Motor neuron (in vitro differentiated cells): Measurements from ENCODE around the gene EMILIN3. TPM values are rescaled to one million over a fixed set of nuclear protein-coding genes. Genes with fewer than 3 reads are reported as not detected.
"Not testable (repeated sequence)": the region's sequence is repeated elsewhere in the genome, so short reads cannot be mapped to it uniquely, and the experiment has no call there.

Experiments used
- ATAC-seq, 8 experiments: fragments of 200-7000 bp; cut with Tn5 transposase; replicated peaks in 6 of 8; 2 replicates each; pipeline ENCODE4 v1.8.0; 2021; ENCODE audit warnings: mild to moderate bottlenecking in 8 of 8, moderate library complexity in 8 of 8
- H3K27ac ChIP-seq, 2 donors: fragments of 250-450 bp; sonication (Bioruptor Pico); 2 replicates each; pipeline ENCODE4 v1.9.0; 2021; ENCODE audit warnings: antibody characterized with exemption in 2 of 2, mild to moderate bottlenecking in 2 of 2, moderate library complexity in 1 of 2
- H3K4me1 ChIP-seq, 2 donors: fragments of 250-450 bp; sonication (Bioruptor Pico); replicated peaks in 1 of 2; 2 replicates each; pipeline ENCODE4 v1.6.1; 2021; ENCODE audit warnings: antibody characterized with exemption in 2 of 2, mild to moderate bottlenecking in 2 of 2, moderate library complexity in 1 of 2
- H3K4me3 ChIP-seq, 5 donors: fragments of 250-450 bp; sonication (Bioruptor Pico); 2 replicates each; pipeline ENCODE4 v1.9.0; 2021; ENCODE audit warnings: antibody characterized with exemption in 5 of 5, mild to moderate bottlenecking in 5 of 5, moderate library complexity in 4 of 5
- WGBS, 10 experiments: fragments of 450-650 bp; shearing (Covaris generic); methylation state at CpG; one replicate each; pipeline ENCODE4 v1.0.0; 2022; 5-methylcytosine and 5-hydroxymethylcytosine counted together
- in situ Hi-C, 9 experiments: fragments of 400-800 bp; cut with MboI; loops; one replicate each; pipeline ENCODE4 v1.15.0; 2021; ENCODE audit warnings: low sequenced_read_pairs in 9 of 9, low pct_unique_long_range_greater_than_20kb in 2 of 9; ENCODE audit not compliant: unreplicated experiment in 9 of 9
- total RNA-seq, 8 experiments: library from RNA; unstranded; fragments of 300-600 nt; gene quantifications; 2 replicates each; pipeline versions ENCODE4 v1.2.3 to v1.2.4, GENCODE V29; 2022

Gene EMILIN3
- total RNA-seq, 8 experiments from 2014 or later, result 0.64 to 3.2 (median 1.1) TPM

DNA sequence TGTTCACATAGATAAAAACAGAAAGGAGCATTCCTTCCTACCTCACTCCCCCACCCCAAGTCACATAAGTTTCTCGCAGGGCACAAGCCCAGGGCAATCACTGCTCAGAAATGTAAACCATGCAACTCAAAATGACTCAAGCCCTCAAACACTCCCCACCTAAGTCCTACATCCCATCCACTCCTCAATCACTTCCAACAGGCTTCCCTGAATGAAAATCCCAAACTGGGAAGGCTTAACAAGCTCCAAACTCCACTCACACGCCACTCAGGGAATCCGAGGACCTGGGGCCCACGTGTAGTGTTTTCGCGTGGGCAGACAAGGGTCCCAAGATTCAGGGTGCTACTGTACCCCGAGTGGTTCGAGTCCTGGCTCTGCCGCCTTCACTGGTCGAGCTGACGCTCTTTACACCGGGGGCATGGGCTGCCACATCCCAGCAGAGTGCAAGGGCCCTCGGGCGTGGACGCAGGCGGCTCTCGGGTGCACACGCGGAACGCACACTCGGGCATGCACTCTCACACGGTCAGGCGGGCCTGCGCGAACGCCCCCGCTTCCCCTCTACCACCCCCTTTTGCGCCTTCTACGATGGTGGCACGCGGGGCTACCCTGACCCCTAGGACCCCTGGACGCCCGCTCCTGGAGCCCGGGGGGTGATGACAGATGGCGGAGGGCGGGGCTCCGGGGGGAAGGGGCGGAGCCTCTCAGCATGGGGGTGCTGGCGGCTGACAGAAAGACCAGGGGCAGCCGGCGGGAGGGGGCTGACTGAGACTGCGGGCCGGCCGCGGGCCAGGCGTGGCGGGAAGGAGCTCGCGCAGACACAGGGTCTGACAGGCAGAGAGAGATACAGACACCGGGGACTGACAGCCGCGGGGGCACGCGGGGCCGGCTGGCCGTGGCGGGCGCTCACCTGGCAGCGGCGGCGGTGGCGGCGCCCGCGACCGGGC, 49.7 kb downstream of the EMILIN3 start:
- Histone ChIP-seq H3K27ac (peak overlapping the region; percentile 88 to 93), H3K4me3 (peak overlapping the region; percentile 60 to 76 (median 72)), H3K4me1 (peaks cover 4 to 9% of the 10 kb centered on the region in 2 donors)
- peak; percentile 58 to 81 (median 78) for ATAC-seq
- 0 to 20% (median 0%) methylated on average over 1 to 11 of the region's 66 CpGs; no CpG with 5 or more reads in 2 of the 10 experiments for WGBS, 10 experiments
- in situ Hi-C loops, result no loop called here

DNA sequence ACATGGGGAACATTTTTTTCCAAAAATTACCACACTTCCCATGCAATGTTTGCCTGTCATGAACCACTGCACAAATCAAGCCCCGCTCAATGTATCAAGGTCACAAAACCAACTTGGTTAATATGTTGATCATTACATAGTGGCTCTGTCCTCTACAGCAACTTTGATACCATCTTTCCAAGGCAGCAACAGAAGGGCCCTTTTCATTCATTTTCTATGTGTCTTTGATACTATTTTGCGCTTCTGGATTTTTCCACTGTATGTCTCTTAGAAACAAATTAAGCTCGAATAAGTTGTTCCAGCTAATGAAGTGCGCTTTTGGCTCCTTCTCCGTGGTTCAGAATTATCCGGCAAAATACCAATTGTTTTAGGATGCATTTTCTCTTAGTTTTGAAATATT, 50.6 kb downstream of the EMILIN3 start:
- WGBS, 10 experiments, result 6 to 94% (median 76%) methylated on average over 2 to 6 of the region's 6 CpGs; no CpG with 5 or more reads in 1 of the 10 experiments
- peaks cover 4 to 9% of the 10 kb centered on the region in 2 donors for H3K4me1 ChIP-seq
- H3K4me3 ChIP-seq, result peak overlapping the region in 2 of 5 donors; percentile 73 to 76
- no peak overlapping the region for H3K27ac ChIP-seq
- in situ Hi-C loops, result no loop called here
- ATAC-seq, result no peak

DNA sequence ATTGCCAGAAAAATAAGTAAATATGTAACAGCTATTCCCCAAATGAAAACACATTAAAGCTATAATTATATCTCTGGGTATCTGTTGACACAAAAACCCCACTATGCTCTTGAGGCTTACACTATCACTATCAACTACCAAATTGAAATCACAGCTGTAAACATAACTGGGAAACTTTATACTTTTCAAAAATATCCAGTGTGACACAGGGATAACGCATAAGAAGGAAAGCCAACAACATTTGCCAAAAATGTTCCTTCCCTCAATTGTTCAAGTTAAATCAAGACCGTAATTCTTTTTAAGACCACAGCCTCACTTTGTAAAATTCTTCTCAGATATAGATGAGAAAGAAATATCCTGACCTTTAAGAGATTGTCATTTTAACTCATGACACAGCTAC, 52.2 kb downstream of the EMILIN3 start:
- no peak overlapping the region for H3K4me3 ChIP-seq
- peaks cover 4 to 9% of the 10 kb centered on the region in 2 donors for H3K4me1 ChIP-seq
- WGBS, 10 experiments, result 69 to 100% (median 93%) methylated on average over 1 to 2 of the region's 2 CpGs
- H3K27ac ChIP-seq, result no peak overlapping the region
- no peak for ATAC-seq
- in situ Hi-C loops, result no loop called here

DNA sequence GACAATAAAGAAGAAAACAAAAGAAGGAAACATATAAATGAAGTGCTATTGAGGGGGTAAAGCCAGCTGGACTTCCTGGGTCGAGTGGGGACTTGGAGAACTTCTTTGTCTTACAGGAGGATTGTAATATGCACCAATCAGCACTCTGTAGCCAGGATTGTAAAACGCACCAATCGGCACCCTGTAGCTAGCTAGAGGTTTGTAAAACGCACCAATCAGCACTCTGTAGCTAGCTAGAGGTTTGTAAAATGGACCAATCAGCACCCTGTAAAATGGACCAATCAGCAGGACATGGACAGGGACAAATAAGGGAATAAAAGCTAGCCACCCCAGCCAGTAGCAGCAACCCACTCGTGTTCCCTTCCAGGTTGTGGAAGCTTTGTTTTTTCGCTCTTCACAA, 54.6 kb downstream of the EMILIN3 start:
- H3K4me1 ChIP-seq, H3K4me3 ChIP-seq, ATAC-seq, in situ Hi-C loops, H3K27ac ChIP-seq: not testable (repeated sequence)
- 60 to 100% (median 88%) methylated on average over 1 to 6 of the region's 6 CpGs for WGBS, 10 experiments

Other genes with a start within 250 kb of the EMILIN3 start
- gene PLCG1, start 229.3 kb downstream of the EMILIN3 start, total RNA-seq, result 100 to 1,000 TPM in 2 of 8 experiments, 10 to 100 TPM in 6; 17.4 to 135 (median 83.0) TPM
- gene ZHX3, start 49.1 kb downstream of the EMILIN3 start, total RNA-seq, result 10 to 100 TPM in 5 of 8 experiments, 1 to 10 TPM in 3; 6.6 to 20.6 (median 13.0) TPM
- 10 to 100 TPM in 1 of 8 experiments, 1 to 10 TPM in 6, under 1 TPM in 1; 0.43 to 21.1 (median 1.9) TPM for gene LPIN3, start 26.0 kb downstream of the EMILIN3 start, total RNA-seq